ENCODE measurements around the gene CPEB2.

- TF ChIP-seq POLR2A (IDR thresholded peaks at IDR 0.05): no peak
- no peak for TF ChIP-seq CTCF (IDR thresholded peaks at IDR 0.05)
These were observed 40.9 kb downstream of the CPEB2 start for GRCh38 chr4:15043226-15043625.

Measured in adrenal gland (tissue), 5 donors.